GM18861 (cell line): ENCODE results near the gene TNFRSF18.
"Not testable (repeated sequence)": the region's sequence is repeated elsewhere in the genome, so short reads cannot be mapped to it uniquely, and the experiment has no call there.

Experiments used
- ATAC-seq: cut with Tn5 transposase; IDR thresholded peaks from one replicate; pipeline ENCODE4 v1.9.1; 2021; ENCODE audit not compliant: unreplicated experiment

Gene TNFRSF18

DNA sequence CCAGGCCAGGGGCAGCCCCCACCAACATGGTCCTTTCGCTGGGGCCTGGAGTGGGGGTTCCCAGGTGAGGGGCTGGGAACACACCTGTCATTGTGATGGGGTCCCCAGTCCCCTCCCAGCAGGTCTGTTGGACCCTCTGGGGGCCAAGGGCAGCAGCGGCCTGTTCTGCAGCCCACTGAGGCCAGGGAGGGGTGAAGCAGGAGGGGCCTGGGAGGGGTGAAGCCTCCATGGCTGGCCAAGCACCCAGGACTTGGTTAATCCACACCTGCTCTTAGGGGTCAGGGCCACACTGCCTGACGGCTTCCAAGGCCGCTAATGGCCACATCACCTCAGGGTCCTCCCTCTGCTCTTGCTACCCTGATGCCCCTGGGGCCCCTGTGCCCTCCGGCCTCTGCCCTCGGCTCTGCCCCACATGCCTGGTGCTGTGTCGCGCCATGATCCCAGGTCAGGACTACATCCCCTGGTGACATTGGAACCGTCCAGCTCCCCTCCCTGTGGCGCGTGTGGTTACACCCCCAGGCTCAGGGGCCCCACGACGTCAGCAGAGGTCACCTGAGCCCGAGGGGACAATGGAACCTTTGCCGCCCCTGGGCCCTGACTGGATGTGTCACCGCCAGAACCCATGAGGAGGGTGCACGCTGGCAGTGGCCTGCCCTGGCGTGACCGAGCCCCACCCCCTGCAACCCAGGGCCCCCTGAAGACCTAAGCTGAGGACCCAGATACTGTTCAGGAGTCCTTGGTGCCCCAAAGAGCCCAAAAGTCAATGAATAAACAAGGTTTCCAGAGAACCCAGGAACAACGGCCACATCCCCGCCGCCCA is 7.0 kb downstream of the TNFRSF18 start:
- ATAC-seq: no peak

DNA sequence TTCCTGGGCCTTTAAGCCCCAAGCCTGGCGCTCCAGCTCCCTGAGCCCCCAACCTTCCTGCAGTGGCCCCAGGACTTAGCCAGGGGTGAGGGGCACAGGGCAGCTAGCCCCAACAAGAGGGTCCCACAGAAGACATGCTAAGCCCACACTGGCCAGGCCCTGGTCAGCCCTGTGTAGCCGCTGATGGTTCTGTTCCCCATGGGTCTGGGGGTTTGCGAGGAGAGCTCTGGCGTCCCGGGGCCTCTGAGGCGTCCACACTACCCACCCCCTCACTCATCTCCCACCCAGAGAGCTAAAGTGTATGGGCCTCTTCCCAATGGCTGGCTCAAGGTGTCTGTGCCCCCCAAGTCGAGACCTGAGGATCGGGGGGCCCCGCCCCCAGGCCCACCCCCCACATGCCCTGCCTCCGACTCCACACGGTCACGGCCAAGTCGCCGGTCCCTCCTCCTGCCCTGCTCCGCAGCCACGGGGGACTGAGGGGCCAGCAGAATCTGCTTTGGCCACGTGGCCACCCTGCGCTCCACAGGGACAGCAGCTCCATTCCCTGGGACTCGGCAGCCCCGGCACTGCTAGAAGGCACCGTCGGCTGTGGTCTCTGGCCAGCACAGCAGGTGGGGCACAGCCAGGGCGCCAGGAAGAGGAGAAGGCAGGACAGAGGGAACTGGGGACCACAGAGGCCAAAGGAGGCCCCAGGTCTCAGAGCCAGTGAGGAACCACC is 7.8 kb downstream of the TNFRSF18 start:
- ATAC-seq: no peak

DNA sequence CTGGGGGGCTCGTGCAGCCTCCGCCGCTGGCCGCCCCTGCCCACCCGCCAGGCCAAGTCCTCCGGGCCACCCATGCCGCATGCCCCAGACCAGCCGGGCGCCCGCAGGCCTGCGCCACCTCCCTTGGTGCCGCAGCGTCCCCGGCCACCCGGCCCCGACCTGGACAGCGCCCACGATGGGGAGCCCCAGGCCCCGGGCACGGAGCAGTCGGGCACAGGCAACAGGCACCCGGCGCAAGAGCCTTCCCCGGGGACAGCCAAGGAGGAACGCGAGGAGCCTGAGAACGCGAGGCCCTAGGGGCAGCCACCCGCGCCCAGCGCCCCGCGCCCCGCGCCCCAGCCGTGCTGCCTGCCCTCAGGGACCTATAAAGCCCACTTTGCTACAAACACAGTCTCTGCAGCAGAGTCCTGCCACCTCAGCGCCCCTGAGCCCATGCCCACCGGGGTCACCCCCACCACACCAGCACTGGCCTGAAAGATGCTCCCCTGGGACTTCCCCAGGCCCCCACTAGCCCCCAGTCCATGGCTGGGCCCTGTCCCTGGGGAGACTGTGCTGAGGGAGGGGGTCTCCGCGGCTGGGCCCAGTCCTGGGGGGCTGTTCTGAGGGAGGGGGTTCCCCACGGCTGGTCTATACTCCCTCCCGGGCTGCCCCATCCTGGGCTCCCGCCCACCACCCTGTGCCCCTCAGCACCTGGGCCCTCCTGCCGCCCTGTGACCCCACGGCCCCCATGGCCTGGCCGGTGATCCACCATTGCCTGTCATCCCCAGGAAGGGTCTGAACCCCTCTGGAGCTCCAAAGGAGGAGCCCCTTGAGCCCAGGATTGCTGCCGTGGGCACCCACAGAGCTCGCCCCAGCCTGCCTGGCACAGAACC is 8.6 kb downstream of the TNFRSF18 start:
- no peak for ATAC-seq

DNA sequence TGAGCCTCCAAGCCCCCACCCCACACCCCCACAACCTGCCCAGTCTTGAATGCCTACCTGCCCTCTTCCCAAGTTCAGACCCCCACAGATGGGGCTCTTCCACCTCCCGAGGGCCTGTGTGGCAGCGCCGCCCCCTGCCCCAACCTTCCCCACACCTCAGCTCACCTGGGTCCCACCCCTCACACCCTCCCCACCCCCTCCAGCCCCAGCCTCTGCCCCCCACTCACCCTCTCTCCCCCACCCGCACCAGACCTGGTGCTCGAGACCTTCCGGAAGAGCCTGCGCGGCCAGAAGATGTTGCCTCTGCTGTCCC is 9.2 kb downstream of the TNFRSF18 start:
- no peak for ATAC-seq

DNA sequence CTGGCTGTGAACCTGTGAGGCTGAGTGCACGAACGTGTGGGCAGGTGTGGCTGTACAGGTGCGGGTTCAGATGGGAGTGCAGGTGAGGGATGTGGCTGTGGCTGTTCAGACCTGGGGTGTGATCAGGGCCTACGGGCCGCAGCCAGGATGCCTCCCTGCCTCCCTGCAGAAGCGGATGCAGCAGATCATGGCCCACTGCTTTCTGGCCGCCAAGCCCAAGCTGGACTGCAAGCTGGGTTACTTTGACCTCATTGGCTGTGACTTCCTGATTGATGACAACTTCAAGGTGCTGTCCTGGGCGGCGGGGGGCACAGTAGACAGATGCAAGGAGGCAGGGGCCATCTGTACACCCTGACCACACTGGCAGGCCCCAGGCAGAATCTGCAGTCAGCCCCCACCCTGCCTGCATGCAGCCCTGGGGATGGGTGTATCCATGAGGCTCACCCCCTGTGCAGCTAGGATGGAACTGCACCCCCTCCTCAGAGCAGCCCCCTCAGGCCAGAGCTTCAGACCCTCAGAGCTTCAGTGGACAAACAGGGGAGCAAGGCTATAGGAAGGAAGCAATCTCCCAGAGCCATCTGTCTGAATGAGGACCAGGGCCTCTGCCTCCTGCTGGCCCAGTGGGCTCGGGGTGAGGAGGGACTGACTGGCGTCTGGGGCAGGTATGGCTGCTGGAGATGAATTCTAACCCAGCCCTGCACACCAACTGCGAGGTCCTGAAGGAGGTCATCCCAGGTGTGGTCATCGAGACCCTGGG is 9.8 kb downstream of the TNFRSF18 start:
- ATAC-seq: no peak

DNA sequence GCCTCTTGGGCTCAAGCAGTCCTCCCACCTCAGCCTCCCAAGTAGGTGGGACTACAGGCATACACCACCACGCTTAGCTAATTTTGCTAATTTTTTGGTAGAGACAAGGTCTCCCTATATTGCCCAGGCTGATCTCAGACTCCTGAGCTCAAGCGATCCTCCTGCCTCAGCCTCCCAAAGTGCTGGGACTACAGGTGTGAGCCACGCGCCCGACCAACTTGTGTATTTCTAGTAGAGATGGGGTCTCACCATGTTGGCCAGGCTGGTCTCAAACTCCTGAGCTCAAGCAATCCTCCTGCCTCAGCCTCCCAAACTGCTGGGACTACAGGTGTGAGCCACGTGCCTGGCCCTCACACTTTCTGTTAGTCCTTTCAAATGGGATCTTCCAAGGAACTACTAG is 10.7 kb downstream of the TNFRSF18 start:
- ATAC-seq: not testable (repeated sequence)

DNA sequence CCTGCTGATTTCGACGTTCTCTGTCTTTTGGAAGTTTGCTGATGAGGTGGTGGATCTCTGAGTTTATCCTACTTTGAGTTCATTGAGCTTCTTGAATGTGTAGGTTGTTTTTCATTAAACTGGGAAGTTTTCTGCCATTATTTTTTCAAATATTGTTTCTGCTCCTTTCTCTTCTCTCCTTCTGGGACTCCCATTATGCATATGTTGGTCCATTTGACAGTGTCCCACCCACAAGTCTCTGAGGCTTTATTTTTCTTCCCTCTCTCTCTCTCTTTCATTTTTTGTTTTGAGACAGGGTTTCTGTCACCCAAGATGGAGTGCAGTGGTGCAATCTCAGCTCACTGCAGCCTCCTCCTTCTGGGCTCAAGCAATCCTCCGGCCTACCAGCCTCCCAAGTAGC is 11.7 kb downstream of the TNFRSF18 start:
- ATAC-seq: no peak

DNA sequence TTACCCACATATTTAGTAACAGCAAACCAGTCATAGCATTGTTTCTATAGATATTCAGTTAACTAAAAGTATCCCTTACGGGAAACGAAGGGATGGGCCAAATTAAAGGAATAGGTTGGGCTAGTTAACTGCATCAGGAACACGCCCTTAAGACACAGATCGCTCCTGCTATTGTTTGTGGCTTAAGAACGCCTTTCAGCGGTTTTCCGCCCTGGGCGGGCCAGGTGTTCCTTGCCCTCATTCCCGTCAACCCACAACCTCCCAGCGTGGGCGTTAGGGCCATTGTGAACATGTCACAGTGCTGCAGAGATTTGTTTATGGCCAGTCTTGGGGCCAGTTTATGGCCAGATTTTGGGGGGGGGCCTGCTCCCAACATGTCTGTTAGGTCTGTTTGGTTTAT is 14.7 kb downstream of the TNFRSF18 start:
- ATAC-seq: no peak

DNA sequence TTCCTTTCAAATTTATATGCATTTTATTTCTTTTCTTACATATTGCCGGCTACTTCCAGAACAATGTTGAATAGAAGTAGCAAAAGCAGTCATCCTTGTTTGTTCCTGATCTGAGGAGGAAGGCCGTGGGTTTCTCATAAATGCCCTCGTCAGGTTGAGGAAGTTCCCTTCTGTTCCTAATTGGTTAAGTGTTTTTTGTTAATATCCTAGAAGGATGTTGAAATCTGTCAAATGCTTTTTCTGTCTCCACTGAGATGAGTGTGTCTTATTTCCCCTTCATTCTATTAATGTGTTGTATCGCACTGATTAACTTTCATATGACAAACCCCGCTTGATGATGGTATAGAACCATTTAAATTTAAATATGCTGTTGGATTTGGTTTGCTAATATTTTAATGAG is 17.3 kb downstream of the TNFRSF18 start:
- no peak for ATAC-seq

DNA sequence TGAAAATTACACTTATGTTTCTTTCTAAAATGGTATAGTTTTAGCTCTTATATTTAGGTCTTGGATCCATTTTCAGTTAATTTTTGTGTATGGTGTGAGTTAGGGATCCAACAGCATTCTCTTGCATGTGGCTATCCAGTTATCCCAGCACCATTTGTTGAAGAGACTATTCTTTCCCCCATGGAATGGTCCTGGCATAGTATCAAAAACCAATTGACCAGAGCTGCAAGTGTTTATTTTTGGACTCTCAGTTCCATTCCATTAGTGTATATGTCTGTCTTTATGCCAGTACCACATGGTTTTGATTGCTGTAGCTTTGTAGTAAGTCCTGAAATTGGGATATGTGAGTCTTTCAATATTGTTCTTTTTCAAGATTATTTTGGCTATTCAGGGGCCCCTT is 18.5 kb downstream of the TNFRSF18 start:
- ATAC-seq: no peak

DNA sequence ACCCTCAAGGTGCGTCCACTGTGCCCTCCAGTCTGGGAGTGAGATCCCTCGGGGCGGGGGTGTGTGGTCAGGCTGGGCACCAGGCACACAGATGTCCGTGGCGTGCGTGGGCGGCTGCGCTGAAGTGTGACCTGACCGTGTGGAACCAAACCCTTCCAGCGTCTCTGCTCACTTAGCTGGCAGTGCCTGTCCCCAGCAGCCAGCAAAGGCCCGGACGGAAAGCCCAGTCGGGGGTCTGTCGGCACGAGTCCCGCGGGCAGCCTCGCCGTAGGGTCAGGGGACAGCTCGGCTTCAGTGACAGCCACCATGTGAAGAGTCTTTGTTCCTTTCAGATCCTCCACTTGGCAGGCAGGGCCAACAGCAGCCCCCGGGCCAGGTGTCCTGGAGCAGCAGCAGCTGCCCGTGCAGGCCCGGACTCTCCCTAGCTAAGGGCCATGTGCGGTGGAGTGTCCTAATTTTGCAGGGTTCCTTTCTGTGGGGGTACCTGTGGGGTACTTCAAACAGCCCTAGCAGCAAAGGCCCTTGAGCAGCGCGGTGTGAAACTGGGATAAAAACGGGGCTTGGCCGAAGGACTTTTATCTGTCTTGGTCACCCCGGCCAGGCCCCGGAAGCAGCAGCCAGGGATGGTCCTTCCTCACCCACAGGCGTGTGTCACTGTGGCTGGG is 21.2 kb downstream of the TNFRSF18 start:
- no peak for ATAC-seq

DNA sequence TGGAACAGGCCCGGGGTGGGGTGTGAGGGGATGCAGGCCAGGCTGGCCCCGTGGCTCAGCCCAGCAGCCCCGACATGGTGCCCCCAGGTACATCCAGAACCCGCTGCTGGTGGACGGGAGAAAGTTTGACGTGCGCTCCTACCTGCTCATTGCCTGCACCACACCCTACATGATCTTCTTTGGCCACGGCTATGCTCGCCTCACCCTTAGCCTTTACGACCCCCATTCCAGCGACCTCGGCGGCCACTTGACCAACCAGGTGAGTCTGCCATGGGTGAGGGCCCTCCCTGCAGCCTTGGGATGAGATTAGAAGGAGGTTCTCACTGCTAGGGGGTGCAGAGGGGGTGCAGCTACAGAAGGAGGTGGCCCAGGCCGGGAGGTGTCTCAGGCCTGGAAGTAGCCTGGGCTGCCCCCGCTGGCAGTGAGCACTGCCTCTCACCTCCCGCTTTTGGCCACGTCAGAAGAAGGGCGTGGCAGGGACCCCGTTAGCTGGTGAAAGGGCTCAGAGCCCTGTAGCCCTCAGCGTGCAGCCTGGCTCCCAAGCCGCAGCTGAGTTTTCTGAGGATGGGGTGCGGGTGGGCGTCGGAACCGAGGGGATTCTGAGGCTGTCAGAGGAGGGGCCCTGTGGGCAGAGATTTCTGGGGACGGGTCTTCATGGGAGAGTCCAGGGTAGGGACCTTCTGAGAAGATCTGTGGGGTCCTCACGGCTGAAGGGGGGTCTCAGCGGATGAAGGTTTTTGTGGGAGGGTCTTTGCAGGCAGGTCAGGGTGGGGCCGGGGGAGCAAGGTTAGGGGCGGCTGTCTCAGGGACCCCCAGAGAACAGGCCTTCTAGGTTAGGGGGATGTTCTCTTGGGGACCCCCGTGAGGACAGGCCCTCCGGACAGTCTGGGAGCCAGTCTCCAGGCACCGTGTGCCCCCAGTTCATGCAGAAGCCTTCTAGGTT is 22.3 kb downstream of the TNFRSF18 start:
- no peak for ATAC-seq

DNA sequence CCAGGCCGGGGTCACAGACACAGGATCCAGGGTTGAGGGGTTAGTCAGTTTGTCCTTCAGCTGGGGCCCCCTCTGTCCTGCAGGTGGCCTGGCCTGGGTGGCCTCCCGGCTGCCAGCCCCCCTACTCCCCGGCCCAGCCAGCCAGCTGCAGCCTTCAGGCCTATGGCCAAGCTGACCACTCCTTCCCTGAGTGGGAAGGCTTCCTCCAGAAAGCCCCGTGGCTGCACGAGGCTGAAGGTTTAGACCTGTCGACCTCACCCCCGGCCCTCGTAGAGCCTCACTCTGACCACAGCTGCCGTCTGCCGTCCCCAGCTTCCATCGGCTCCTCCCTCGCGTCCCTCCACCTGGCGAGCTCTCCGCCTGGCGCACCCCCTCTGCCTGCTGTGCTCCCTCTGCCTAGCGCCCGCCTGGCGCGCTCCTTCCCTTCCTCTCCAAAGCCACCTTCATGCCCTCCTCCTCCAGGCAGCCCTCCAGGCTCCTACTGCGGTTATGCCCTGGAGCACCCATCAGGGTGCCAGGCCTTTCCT is 23.1 kb downstream of the TNFRSF18 start:
- ATAC-seq: no peak

DNA sequence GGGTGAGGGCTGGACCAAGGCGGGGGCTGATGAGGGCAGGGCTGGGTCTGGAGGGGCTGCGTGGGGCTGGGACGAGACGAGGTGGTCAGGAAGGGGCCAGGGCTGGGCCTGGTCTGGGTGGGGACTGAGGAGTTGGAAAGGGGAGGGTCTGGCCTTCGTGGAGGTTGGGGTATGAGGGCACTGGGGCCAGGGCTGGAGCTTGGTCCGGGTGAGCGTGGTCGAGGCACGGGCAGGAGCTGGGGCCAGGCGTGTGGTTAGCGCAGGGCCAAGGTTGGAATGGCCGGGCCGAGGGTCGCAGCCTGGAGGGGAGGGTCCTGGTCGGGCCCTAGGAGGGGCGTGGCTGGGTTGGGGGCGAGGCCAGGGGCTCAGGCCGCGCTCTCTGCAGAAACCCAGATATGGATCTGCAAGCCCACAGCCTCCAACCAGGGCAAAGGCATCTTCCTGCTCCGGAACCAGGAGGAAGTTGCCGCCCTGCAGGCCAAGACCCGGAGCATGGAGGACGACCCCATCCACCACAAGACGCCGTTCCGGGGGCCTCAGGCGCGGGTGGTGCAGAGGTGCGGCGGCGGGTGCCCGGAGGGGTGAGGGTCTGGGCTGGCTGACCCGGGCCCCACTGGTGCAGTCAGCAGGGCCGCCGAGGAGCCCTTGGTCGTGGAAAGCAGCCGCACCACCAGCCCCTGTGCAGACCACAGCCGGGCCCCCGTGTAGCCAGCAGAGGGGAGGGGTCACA is 23.7 kb downstream of the TNFRSF18 start:
- ATAC-seq: no peak

DNA sequence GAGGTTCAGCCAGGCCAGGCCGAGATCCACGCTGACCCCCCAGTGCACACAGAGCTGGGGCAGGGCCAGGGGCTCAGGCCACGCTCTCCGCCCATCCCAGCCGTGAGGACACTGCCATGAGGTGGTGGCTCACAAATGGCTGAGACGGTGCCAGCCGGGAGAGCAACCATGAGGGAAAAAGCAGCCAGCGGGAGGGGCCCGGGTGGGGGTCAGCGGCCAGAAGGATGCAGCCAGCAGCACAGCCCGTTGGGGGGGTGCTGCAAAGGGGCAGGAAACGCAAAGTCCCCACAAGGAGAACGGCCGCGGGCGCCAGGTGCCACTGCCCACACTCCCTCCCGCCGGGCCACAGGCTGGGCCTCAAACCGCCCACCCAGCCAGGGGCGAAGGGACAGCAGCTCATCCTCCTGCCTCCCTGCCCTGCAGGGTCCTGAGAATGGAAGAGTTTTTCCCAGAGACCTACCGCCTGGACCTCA is 24.4 kb downstream of the TNFRSF18 start:
- ATAC-seq: no peak

DNA sequence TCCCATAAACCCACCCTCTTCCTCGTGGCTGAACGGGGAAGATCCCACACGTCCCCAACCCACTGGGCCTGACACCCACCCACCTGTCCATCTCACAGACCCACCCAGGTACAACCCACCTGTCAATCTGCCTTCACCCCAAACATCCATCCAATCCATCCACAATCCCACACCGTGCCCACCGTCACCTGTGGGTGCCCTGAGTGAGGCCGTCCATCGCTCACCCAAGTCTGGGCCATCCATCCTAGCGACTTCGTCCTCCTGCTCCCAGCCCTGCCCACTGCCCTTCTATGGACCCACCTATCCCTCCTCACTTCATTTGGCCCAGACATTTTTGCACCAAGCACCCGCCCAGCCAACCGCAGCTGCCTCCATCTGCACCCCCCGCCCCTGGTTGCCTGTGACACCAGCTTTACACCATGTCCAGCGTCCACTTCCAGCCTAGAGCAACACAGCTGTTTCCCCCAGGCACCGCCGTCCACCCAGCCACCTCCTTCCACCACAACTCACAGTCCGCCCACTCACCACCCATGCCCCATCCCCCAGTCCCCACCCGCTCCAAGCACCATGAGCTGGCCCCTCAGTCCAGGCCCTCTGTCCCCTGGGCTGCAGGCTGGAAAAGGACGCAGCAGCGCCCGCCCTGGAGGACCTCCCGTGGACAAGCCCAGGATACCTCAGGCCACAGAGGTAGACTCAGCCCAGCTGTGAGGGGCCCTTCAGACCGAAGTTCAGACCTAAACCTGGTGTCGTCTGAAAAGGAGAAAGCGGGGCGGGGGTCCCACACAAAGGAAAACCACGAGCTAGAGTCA is 25.1 kb downstream of the TNFRSF18 start:
- ATAC-seq: no peak
